ENCODE results near the gene NAP1L5. TPM values are rescaled to one million over a fixed set of nuclear protein-coding genes. Genes with fewer than 3 reads are reported as not detected.

NAP1L5 gene
- total RNA-seq, 1 experiment from 2014 or later = 1.8 TPM

DNA sequence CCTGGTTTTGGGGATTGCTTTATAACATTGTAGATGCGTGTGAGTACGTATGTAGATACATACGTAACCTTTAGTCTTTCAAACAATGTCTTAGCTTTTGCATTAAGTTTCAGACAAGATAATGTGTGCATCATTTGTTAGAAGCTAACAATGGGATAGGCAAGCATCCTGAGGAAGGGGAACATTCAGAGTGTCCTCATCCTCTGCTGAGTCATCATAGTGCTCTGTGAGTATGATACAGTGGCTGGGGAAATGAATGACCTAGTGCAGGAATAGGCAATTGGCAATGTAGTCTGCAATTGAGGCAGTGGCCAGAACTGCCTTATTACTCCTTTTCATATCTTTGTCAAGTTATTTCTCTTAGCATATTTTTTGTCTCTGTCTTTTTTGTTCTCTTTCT, 7.3 kb downstream of the NAP1L5 start:
- DNase-seq (ENCODE audit: low read depth, low spot score) = no peak
- H3K4me2 ChIP-seq (ENCODE audit: low read length) = no peak overlapping the region

More for the DNA sequence above, 7.3 kb downstream of the NAP1L5 start:
- Histone ChIP-seq H3K9me2 (ENCODE audit: insufficient read depth) (no peaks in the 10 kb centered on the region), H3K36me3 (ENCODE audit: control insufficient read depth in 1 of 2, insufficient read depth in 2 of 2, low read length in 2 of 2) (no peaks in the 10 kb centered on the region), H3K9ac (ENCODE audit: low read length) (no peak overlapping the region), H3K4me1 (ENCODE audit: control insufficient read depth in 1 of 2, insufficient read depth in 2 of 2, low read length in 2 of 2) (no peaks in the 10 kb centered on the region), H3K9me3 (ENCODE audit: control insufficient read depth in 1 of 2, insufficient read depth in 1 of 2, low read depth in 1 of 2, low read length in 2 of 2) (no peaks in the 10 kb centered on the region), H3K4me3 (replicated peaks in 1 of 2; ENCODE audit: low read depth in 1 of 2, low read length in 2 of 2) (no peak overlapping the region), H3K27ac (ENCODE audit: low read depth, low read length) (no peak overlapping the region), H4K20me1 (ENCODE audit: insufficient read depth) (no peaks in the 10 kb centered on the region), H3K27me3 (ENCODE audit: insufficient read depth, low read length) (no peaks in the 10 kb centered on the region), H2AFZ (ENCODE audit: low read depth, low read length, poor library complexity, severe bottlenecking) (no peak overlapping the region), H3K79me2 (ENCODE audit: insufficient read depth, low read length) (no peaks in the 10 kb centered on the region)
- POLR2A ChIA-PET = no interaction called here
- TF ChIP-seq RAD21 (IDR thresholded peaks at IDR 0.05; ENCODE audit: low read depth) (no peak), YY1 (IDR thresholded peaks at IDR 0.05; ENCODE audit: extremely low read depth, insufficient replicate concordance, low read depth, low read length) (no peak), SRF (IDR thresholded peaks at IDR 0.05; ENCODE audit: low read depth) (no peak), CBX3 (IDR thresholded peaks at IDR 0.05; ENCODE audit: low read depth) (no peak), ZNF274 (IDR thresholded peaks at IDR 0.05; ENCODE audit: low read depth, low read length) (no peak), JUND (IDR thresholded peaks at IDR 0.05) (no peak), ELF1 (IDR thresholded peaks at IDR 0.05; ENCODE audit: borderline replicate concordance, low read depth) (no peak), SP1 (IDR thresholded peaks at IDR 0.05; ENCODE audit: low read depth) (no peak), POLR2A (IDR thresholded peaks at IDR 0.05; ENCODE audit: borderline replicate concordance, extremely low read depth, insufficient read depth, insufficient read length) (no peak), FOSL1 (IDR thresholded peaks at IDR 0.05; ENCODE audit: low read depth) (no peak)
- TF ChIP-seq, protein P1, sequence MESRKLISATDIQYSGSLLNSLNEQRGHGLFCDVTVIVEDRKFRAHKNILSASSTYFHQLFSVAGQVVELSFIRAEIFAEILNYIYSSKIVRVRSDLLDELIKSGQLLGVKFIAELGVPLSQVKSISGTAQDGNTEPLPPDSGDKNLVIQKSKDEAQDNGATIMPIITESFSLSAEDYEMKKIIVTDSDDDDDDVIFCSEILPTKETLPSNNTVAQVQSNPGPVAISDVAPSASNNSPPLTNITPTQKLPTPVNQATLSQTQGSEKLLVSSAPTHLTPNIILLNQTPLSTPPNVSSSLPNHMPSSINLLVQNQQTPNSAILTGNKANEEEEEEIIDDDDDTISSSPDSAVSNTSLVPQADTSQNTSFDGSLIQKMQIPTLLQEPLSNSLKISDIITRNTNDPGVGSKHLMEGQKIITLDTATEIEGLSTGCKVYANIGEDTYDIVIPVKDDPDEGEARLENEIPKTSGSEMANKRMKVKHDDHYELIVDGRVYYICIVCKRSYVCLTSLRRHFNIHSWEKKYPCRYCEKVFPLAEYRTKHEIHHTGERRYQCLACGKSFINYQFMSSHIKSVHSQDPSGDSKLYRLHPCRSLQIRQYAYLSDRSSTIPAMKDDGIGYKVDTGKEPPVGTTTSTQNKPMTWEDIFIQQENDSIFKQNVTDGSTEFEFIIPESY (IDR thresholded peaks at IDR 0.05; ENCODE audit: extremely low read depth, insufficient replicate concordance, low read length) = no peak
- TF ChIP-seq, protein P2, sequence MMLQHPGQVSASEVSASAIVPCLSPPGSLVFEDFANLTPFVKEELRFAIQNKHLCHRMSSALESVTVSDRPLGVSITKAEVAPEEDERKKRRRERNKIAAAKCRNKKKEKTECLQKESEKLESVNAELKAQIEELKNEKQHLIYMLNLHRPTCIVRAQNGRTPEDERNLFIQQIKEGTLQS (IDR thresholded peaks at IDR 0.05) = no peak
- TF ChIP-seq, protein P3, sequence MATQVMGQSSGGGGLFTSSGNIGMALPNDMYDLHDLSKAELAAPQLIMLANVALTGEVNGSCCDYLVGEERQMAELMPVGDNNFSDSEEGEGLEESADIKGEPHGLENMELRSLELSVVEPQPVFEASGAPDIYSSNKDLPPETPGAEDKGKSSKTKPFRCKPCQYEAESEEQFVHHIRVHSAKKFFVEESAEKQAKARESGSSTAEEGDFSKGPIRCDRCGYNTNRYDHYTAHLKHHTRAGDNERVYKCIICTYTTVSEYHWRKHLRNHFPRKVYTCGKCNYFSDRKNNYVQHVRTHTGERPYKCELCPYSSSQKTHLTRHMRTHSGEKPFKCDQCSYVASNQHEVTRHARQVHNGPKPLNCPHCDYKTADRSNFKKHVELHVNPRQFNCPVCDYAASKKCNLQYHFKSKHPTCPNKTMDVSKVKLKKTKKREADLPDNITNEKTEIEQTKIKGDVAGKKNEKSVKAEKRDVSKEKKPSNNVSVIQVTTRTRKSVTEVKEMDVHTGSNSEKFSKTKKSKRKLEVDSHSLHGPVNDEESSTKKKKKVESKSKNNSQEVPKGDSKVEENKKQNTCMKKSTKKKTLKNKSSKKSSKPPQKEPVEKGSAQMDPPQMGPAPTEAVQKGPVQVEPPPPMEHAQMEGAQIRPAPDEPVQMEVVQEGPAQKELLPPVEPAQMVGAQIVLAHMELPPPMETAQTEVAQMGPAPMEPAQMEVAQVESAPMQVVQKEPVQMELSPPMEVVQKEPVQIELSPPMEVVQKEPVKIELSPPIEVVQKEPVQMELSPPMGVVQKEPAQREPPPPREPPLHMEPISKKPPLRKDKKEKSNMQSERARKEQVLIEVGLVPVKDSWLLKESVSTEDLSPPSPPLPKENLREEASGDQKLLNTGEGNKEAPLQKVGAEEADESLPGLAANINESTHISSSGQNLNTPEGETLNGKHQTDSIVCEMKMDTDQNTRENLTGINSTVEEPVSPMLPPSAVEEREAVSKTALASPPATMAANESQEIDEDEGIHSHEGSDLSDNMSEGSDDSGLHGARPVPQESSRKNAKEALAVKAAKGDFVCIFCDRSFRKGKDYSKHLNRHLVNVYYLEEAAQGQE (IDR thresholded peaks at IDR 0.05; ENCODE audit: low read depth) = no peak
- no TSS peak for BruUV-seq (replicated peaks)
- intact Hi-C loops (cut with micrococcal nuclease) = no loop called here
- CTCF ChIA-PET = interaction anchor here (2.7 kb wide), 1 partner anchor 18 kb away, joined by 8 read pairs; no protein-coding TSS in a partner anchor
- ATAC-seq = no peak
- RAD21 ChIA-PET (ENCODE audit: low non-redundant PET in 1 of 2, low total read pairs in 2 of 2, uncharacterized antibody in 2 of 2, unreplicated experiment in 2 of 2) = no interaction called here

Measured in HCT116 (cell line).